HG03575 (cell line): ENCODE measurements around the gene LRP1B.

Experiments used
- ATAC-seq: cut with Tn5 transposase; IDR thresholded peaks from one replicate; pipeline ENCODE4 v1.9.1; 2021; ENCODE audit not compliant: unreplicated experiment, insufficient number of reproducible peaks, low FRiP score; ENCODE audit errors: extremely low read depth

The LRP1B gene

DNA sequence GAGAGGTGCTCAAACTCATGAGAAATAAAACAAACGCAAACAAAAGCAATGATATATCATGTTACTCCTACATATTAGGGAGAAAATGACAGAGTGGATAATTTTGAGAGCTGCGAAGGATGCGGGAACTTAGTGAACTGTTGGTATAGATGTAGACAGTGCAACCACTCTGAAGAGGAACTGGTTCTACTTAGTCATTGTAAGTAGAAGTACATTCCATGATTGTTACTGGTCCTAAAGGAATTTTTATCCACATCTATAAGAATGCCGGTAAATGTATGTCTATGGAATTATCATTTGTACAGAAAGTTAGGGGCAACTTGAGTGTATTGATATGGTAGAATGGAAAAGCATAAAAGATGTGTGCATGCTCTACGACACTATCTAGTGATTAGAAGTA lies 1238.4 kb downstream of the LRP1B start:
- ATAC-seq, result no peak

- no peak for ATAC-seq
Measured at GRCh38 chr2:140891614-140892212, 1239.1 kb downstream of the LRP1B start.

DNA sequence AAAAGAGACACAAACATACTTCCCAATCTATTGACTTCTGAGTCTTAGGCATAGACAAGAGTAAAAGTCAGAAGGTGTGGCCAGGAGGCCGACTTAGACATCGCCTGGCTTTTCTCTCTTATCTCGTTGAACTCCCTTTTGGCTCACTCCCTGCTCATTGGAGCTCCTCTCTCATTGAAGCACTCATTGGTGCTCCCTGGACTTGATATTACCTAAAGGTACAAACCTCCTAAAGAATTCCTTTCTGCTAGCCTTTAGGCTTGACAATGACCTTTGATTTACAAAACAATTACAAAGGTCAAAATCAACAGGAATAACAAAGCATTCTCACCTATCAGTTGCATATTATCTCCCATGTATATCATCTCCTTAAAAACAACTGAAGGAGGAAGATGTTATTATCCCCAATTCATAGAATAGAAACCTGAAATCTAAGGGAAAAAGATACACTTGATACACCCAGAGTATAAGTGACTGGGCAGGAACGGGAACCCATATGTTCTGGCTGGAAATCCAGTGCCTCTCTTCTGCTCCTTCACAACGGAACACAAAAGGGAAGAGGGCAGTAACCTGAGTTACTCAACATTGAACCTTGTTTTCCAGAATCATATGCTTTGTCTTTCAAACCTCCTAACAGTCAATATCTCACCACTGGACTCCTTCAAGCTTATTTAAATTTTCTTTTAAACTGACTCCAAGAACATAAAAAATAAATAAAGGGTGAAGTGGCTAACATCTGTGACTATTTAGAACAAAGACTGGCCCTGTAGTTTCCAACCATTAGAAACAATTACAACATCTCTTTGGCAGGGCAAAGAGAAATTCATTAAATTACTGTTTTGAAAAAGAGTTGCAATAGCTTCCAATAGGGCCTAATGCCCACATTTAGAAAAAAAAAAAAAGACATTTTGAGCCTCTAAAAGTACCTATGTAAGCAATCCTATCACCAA lies 1247.9 kb downstream of the LRP1B start:
- ATAC-seq, result no peak

DNA sequence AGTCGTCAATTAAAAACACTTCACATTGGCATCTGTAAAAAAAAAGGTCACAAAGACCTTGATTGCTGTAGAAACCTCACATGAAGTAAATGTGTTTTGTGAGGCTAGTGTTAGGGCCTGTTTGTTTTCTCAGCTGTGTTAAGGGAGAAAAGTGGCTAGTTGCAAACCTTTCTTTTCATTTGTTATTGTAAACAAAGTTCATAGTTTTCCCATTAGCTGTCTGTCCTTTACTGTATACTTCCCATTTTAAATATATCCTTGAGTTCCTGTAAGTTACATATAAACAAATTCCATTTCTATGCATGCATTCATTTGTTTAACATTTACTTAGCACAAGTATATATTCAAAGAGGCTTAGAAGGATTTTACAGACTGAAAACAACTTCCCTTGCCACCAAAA lies 1250.2 kb downstream of the LRP1B start:
- ATAC-seq, result no peak

- ATAC-seq, result no peak
Measured at GRCh38 chr2:140876015-140876414, 1254.8 kb downstream of the LRP1B start.

- ATAC-seq, result no peak
Measured at GRCh38 chr2:140873915-140874531, 1256.8 kb downstream of the LRP1B start.

DNA sequence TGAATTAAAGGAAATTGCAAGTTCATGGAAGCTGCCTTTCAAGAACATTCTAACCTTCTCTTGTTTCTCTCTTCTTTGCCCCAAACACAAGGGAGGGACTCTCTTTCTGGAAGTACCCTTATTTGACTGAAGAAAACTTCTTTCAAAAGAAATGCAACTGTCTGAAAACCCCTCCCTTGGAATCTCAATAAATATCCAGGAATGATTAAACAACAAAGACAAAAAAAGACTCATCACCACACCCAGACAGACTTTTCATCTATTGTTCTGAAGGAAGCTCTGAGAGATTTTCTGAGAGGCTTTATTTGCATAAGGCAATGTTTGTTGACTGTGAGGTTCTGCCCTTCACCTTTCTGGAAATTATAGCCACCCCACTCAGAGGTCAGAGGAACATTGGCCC lies 1260.9 kb downstream of the LRP1B start:
- no peak for ATAC-seq

DNA sequence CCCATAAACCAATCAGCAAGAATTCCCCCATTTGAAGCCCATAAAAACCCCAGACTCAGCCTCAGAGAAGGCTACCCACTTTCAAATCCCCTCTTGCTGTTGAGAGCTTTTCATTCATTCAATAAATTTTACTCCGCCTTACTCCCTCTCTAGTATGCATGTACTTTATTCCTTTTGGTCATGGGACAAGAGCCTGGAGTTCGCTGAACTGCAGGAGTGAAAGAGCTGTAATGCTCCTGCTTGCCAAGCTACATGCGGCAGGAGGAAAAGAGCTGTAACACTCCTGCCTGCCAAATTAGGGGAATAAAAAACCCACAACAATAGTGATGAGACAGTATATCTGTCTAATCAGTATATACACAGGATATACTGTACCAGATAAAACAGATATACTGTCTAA lies 1261.7 kb downstream of the LRP1B start:
- no peak for ATAC-seq

GRCh38 chr2:140865837-140866236 lies 1265.0 kb downstream of the LRP1B start:
- ATAC-seq, result no peak

GRCh38 chr2:140863713-140864112 lies 1267.1 kb downstream of the LRP1B start:
- no peak for ATAC-seq

DNA sequence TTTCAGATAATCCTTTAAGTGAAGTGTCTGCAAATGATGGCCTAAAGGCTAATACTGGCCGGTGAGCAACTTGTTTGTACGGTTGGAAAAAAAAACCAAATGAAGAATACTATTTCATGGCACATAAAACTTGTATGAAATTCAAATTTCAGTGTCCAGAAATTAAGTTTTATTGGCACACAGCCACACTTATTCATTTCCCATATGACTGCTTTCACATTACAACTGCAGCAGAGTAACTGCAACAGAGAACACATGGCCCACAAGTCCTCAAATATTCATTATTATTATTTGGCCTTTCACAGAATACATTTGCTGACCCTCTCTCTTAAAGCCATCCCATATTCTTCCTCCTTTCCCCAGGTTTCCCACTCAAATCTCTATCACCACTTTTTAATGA lies 1268.6 kb downstream of the LRP1B start:
- no peak for ATAC-seq

DNA sequence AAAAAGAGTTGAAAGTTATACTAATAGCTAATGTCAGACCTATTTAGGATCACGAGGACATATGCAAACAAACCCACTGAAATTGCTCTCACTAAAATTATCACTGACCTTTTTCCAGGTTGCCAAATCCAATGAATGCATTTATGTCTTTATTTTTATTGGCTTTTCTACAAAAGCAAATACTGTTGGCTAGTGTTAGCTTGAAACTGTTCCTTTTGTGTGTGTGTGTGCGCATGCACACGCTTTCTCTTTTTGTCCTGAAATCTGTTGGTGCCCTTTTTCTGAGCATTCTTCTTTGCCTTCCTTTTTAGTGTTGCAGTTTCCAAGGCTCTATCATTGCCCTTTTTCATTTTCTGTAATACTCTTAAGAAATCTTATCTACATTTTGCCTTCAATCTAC lies 1269.2 kb downstream of the LRP1B start:
- no peak for ATAC-seq

DNA sequence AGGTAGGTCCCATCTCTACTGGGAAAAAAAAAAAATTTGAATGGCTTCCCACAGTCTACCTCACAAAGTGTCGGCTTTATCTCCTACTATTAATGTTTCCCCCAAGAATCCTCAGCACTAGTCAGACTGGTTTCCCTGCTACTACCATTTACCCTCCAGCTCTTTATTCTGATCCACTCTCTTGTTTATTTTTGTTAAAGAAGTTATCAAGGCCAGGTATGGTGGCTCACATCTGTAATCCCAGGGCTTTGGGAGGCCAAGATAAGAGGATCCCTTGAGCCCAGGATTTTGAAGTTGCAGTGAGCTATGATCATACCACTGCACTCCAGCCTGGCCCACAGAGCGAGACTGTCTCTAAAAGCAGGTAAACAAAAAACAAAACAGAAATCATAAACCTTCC lies 1275.3 kb downstream of the LRP1B start:
- no peak for ATAC-seq

DNA sequence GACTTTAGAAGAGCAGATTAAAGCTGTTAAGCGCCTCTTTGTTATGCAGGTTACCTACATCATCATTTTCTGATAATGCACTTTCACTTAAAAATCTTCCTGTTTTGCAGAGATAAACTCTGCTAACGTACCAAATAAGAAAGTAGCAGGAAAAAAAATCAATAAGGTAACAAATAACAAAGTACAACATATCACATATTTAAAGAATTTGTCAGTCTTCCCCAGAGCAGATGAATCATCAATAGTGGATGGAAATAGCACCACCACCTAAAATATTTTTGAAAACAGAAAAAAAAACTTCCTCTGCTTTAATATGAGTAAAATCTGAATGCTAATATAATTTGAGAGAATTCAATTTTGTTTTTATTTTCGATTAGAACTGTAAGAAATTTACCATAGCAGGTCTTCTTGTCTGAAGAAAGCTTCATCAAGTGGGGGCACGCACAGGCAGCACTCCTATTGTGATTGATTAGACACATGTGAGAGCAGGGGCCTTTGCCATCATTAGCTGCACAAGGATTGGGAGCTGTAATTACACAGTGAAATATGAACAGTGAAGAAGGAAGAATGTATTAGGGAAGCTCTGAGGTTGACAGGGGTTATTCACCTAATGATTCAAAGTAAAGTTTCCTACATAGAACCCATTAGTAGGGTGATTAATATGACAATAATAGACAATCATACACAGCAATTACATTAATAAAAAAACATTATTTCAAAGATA lies 1279.4 kb downstream of the LRP1B start:
- no peak for ATAC-seq

- no peak for ATAC-seq
Measured at GRCh38 chr2:140843186-140843585, 1287.6 kb downstream of the LRP1B start.

DNA sequence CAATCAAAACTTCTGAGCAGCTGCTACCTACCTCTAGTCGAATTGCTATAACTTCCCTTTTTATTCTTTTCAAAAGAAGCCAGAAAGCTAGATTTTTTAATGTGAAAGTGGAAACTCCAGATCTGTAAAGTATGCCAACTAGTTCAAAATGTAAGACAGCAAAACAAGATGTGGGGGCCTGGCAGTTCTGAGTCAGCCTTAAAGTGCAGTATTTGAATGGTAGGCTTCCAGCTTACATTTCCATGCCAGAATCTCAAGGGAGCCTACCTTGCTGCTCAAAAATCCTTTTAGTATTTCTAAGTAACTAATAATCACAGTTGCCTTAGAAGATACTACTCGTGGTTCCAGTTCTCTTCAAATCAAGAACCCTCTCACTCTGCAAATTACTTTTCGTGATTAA lies 1288.7 kb downstream of the LRP1B start:
- ATAC-seq, result no peak

GRCh38 chr2:140841141-140841540 lies 1289.7 kb downstream of the LRP1B start:
- ATAC-seq, result no peak

GRCh38 chr2:140836826-140837225 lies 1294.0 kb downstream of the LRP1B start:
- no peak for ATAC-seq

DNA sequence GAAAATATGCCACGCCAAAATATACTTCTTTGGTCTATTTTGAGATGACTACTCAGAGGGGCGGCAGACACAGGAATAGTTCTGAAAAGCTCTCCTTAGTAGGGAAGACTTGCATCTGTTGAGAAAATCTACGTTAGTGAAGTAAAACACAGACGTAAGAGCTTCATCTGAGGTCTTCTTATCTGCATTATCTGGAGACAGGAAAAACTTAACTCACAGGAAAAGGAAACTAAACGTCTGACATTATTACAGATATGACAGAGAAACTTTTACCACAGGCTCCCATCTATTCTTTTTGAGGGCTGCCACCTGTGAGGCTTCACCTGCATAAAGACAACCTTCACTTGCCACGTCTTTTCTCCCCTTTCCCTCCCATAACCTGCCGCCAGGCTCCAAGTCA lies 1295.7 kb downstream of the LRP1B start:
- ATAC-seq, result no peak
